T-helper 22 cell (primary cell): ENCODE results near the gene GOLGA2.

ENCODE experiments used
- DNase-seq: peaks from one replicate; pipeline ENCODE4 v3.0.0-alpha.2; 2020; ENCODE audit warnings: low read depth

The GOLGA2 gene

DNA sequence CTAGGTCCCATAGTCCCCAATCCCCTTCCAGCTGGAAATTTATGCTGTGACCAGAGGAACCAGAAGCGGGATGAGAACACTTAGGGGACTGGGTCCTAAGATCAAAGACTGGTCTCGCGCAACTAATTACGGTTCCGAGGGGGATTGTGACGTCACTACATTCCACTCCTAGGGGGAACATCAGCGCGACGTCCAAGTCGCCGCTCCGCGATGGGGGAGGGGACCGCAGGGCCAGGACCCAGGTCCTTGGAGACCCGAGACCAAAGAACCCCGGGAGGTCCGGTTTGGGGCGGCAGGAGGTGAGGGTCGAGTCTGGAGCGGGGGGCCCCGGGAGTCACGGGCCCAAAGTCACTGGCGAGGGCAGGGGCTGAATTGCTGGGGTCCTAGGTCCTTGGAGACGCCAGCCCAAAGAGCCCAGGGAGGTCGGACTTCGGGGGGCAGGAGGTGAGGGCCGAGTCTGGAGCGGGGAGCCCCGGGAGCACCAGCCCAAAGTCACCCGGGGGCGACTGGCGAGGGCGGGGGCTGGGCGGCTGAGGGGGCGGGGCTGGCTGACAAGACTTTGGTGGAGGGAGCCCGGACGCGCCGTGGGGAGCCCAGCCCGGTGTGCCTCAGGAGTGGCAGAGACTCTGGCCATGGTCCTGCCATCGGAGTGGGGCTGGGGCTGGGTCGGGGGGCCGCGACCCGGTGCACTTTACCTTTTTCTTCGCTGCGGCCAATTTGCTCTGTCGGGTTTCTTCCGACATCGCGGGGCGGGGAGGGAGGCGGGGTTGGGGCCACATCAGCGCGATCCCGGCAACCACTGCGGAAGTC, at the start of gene GOLGA2:
Gene GOLGA2, minus strand, starts transcription at position 810 of the 810 bp plus-strand sequence. Its CDS starts 31 bp downstream, at position 779.
- DNase-seq, result no peak

GRCh38 chr9:128324401-128324800, 48.6 kb upstream of the GOLGA2 start:
- DNase-seq, result no peak

DNA sequence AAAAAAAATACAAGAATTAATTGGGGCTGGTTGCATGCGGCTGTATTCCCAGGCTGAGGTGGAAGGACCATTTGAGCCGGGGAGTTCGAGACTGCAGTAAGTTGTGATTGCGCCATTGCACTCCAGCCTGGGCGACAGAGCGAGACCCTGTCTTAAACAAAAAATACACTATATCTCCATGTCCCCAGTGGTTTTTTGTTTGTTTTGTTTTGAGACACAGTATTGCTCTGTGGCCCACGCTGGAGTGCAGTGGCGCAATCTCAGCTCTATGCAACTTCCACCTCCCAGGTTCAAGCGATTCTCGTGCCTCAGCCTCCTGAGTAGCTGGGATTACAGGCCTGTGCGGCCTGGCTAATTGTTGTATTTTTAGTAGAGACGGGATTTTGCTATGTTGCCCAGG, 48.0 kb upstream of the GOLGA2 start:
- DNase-seq, result no peak

DNA sequence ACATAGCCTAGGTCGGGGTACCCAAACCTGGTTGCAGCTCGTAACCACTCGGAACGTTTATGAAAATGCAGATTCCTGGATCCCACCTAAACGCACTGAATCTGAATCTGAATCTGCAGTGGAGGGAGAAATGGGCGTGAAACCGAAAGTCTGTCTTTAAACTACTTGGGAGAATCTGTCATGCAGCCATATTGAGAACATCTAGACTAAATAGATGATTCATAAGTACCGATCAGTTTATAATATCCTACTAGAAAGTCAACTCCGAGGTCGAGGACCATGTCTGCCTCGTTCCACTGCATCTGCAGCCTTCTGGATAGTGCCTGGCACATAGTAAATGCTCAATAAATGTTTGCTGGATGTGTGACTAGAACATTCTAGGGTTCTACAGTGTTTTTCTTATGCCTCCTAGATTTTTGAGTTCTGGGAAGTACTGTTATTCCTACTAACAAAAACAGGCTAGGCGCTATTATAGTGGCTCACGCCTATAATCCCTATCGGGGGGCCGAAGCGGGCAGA, 47.5 kb upstream of the GOLGA2 start:
- no peak for DNase-seq

DNA sequence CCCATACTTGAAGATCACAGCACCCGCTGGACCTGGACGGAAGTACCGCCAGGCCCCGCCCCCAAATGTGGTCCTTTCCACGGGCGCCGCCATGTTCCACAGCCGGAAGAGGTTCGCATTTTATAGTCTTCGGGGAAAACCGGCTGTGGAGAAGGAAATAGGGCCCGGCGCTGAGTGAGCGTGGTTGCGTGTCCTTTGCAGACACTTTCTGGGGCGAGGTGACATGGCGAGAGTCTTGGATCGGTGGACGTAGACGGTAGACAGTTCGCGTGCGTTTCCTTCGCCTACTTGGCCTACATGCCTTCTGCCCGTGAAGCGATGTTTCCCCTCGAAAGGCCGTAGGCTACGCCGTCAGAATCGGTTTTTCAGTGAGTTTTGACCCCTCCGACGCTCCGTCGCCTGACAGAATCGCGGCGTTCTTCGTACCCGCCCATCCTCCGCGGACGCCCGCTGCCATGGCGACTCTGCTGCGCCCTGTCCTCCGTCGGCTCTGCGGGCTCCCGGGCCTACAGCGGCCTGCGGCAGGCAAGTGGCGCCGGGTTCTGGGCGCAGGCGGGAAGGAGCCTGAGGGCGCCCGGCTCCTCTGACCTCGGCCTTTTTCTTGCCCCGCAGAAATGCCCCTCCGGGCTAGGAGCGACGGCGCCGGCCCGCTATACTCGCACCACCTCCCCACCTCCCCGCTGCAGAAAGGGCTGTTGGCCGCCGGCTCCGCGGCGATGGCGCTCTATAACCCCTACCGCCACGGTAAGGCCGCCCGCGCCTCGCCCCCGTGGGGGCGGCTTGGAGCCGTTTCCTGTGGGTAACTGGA, 46.8 kb upstream of the GOLGA2 start, which contains the start of the genes COQ4 and TRUB2:
Gene COQ4, plus strand, starts transcription at position 436 of the 808 bp plus-strand sequence. Its CDS starts 20 bp downstream, at position 456.
Gene TRUB2, minus strand, starts transcription at position 44 of the 808 bp plus-strand sequence. Its CDS starts 39 bp downstream, at position 5.
- DNase-seq, result peak; percentile 89

DNA sequence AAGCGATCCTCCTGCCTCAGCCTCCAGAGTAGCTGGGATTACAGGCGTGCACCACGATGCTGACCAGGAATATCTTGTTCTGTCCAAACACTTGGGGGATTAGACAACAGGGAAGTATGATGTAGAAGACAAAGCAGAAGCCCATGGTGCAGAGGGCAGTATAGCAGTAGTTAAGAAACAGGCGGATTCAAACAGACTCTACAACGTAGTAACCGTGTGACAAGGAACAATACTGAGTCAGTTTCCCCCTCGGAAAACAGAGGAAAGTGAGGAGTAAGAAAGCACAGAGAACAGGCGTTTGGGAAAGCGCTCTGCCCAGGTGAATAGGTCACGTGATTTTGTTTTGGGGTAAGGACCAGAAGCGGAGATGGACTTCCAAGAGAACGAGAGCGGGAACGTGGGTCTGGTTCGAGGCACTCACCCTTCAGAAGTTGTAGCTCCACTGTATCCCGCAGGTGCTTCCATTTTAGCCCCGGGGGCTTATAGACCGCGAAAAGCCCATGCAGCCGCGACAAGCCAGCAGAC, 46.1 kb upstream of the GOLGA2 start:
- DNase-seq, result no peak

DNA sequence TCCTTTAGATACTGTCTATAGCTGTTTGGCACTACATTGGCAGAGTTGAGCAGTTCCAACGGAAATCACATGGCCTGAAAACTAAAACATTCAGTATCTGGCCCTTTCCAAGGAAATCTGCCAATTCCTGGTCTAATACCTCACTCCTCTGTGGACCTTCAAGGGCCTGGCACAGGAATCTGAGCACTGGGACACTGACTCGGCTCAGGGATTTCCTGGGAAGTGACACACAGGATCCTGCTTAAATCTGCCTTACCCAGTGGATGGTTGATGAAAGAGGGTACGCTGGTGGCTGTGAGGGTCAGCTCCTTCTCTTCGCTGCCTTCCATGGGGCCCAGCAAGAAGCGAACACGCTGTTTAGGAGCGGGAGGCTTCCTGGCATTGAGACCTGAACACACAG, 45.5 kb upstream of the GOLGA2 start:
- no peak for DNase-seq

- DNase-seq, result no peak
Observed at GRCh38 chr9:128317629-128318028, 41.8 kb upstream of the GOLGA2 start.

GRCh38 chr9:128316421-128316820, 40.6 kb upstream of the GOLGA2 start:
- no peak for DNase-seq

- DNase-seq, result no peak
Observed at GRCh38 chr9:128314697-128315096, 38.9 kb upstream of the GOLGA2 start.

DNA sequence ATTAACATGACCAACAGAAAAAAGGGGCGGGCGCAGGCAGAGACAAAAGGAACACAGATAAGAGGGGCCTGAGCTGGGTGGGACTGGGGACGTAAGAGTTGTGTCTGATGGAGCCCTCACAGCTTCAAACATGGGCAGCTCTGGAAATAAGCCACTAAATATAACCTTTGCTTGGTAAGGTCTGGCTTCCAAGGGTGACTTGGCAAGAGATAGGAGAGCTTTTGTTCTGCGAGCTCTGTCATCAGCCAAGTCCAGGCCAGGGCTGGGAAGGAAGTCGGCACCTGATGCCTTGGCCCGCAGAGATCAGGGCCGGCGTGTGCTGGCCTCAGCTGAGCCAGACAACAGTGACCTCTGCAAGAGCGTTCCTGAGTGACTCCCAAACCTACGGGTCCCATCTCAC, 34.7 kb upstream of the GOLGA2 start:
- no peak for DNase-seq

DNA sequence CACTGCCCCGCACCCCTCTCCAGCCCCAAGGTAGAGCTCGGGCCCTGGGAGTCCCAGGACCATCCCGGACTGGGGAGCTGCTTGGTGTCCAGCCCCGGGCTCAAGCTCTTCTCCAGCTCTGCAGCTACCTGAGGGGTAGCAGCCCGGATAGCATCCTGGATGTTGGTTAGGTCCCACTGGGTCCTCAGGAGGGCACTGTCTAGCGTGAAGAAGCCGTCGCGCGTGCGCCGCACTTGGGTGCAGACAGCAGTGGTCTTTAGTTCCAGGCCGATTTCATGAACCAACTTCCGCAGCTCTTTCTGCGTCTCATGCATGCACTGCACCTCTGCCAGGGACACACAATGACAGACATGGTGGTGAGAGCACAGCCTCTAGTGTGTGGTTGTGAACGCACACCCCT, 33.7 kb upstream of the GOLGA2 start:
- no peak for DNase-seq

- DNase-seq, result no peak
Observed at GRCh38 chr9:128304971-128305288, 29.1 kb upstream of the GOLGA2 start.

- no peak for DNase-seq
Observed at GRCh38 chr9:128304136-128304970, 28.5 kb upstream of the GOLGA2 start.

GRCh38 chr9:128298535-128299482, 23.0 kb upstream of the GOLGA2 start:
- DNase-seq, result no peak

- DNase-seq, result no peak
Observed at GRCh38 chr9:128297221-128297773, 21.5 kb upstream of the GOLGA2 start.

- DNase-seq, result no peak
Observed at GRCh38 chr9:128296340-128297220, 20.8 kb upstream of the GOLGA2 start.

GRCh38 chr9:128294142-128294541, 18.3 kb upstream of the GOLGA2 start:
- no peak for DNase-seq

DNA sequence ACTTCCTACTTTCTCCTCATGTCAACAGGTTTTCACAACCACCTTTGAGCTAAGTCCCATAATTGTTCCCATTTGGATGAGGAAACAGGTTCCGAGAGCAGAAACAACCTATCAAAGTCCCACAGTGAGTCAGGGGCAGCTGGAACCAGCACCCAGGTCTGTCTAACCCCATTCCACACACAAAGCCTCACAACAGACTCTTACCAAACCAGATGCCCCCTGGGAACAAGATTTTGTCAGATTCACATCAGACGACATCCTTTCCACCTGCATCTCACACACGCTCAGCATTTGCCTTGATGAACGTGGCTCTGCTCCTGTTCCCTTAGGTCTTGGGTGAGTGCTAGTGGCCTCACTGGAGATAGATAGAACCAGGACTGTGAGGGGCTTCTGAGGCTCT, 17.3 kb upstream of the GOLGA2 start:
- no peak for DNase-seq
